Ramos (cell line): Measurements from ENCODE around the gene TOGARAM1.
"Not testable (repeated sequence)": the region's sequence is repeated elsewhere in the genome, so short reads cannot be mapped to it uniquely, and the experiment has no call there.

Experiments used
- in situ Hi-C: fragments of 300-500 bp; cut with MboI; formaldehyde crosslinking; loops from one replicate; pipeline ENCODE4 v1.14.3; 2022; ENCODE audit warnings: low sequenced_read_pairs; ENCODE audit not compliant: unreplicated experiment

TOGARAM1 gene

GRCh38 chr14:45081096-45081495, 119.1 kb downstream of the TOGARAM1 start:
- in situ Hi-C loops: not testable (repeated sequence)

- in situ Hi-C loops: no loop called here
Observed at GRCh38 chr14:45082420-45082819, 120.4 kb downstream of the TOGARAM1 start.

GRCh38 chr14:45083617-45083975, 121.6 kb downstream of the TOGARAM1 start:
- in situ Hi-C loops: no loop called here

GRCh38 chr14:45083976-45084722, 122.2 kb downstream of the TOGARAM1 start, which contains the start of gene PRPF39:
Gene PRPF39 (plus strand): TSS chr14:45084116. CDS start chr14:45095240, 11,124 bp downstream.
- in situ Hi-C loops: no loop called here

- in situ Hi-C loops: no loop called here
Observed at GRCh38 chr14:45084946-45085346, 123.0 kb downstream of the TOGARAM1 start.

- in situ Hi-C loops: no loop called here
Observed at GRCh38 chr14:45089813-45090212, 127.8 kb downstream of the TOGARAM1 start.

- in situ Hi-C loops: no loop called here
Observed at GRCh38 chr14:45091710-45092109, 129.7 kb downstream of the TOGARAM1 start.

GRCh38 chr14:45094275-45094674, 132.3 kb downstream of the TOGARAM1 start:
- in situ Hi-C loops: no loop called here

- in situ Hi-C loops: no loop called here
Observed at GRCh38 chr14:45095143-45095542, 133.2 kb downstream of the TOGARAM1 start.

GRCh38 chr14:45096218-45096617, 134.2 kb downstream of the TOGARAM1 start:
- in situ Hi-C loops: no loop called here

- in situ Hi-C loops: no loop called here
Observed at GRCh38 chr14:45103806-45104205, 141.8 kb downstream of the TOGARAM1 start.

- in situ Hi-C loops: no loop called here
Observed at GRCh38 chr14:45104561-45104960, 142.6 kb downstream of the TOGARAM1 start.

- in situ Hi-C loops: no loop called here
Observed at GRCh38 chr14:45112896-45113781, 151.1 kb downstream of the TOGARAM1 start.

GRCh38 chr14:45114327-45114726, 152.3 kb downstream of the TOGARAM1 start:
- in situ Hi-C loops: no loop called here

GRCh38 chr14:45118594-45118993, 156.6 kb downstream of the TOGARAM1 start:
- in situ Hi-C loops: no loop called here

GRCh38 chr14:45120096-45120495, 158.1 kb downstream of the TOGARAM1 start:
- in situ Hi-C loops: no loop called here

- in situ Hi-C loops: no loop called here
Observed at GRCh38 chr14:45123271-45123670, 161.3 kb downstream of the TOGARAM1 start.
